Progenitor cell of endocrine pancreas (in vitro differentiated cells): ENCODE results near the gene SEMA3A. TPM values are rescaled to one million over a fixed set of nuclear protein-coding genes. Genes with fewer than 3 reads are reported as not detected.
A peak's percentile ranks its signal among the peaks of the same experiment; 100 is the strongest.

Experiments used
- DNase-seq: peaks from one replicate; pipeline ENCODE4 v3.0.0; 2021; ENCODE audit warnings: low spot score; ENCODE audit not compliant: unreplicated experiment
- H3K27ac Mint-ChIP-seq: 2 replicates; pipeline ENCODE4 v1.8.0; 2021; ENCODE audit warnings: mild to moderate bottlenecking, moderate library complexity, mixed read lengths
- H3K27me3 Mint-ChIP-seq: 2 replicates; pipeline ENCODE4 v1.8.0; 2021; ENCODE audit warnings: mixed read lengths
- H3K36me3 Mint-ChIP-seq: 2 replicates; pipeline ENCODE4 v1.8.0; 2022; ENCODE audit warnings: mixed read lengths; ENCODE audit not compliant: insufficient read depth
- H3K4me1 Mint-ChIP-seq: 2 replicates; pipeline ENCODE4 v1.8.0; 2021; ENCODE audit warnings: low read depth, mixed read lengths
- H3K4me3 Mint-ChIP-seq: 2 replicates; pipeline ENCODE4 v1.8.0; 2021; ENCODE audit warnings: low read depth, mild to moderate bottlenecking, moderate library complexity, mixed read lengths
- H3K9me3 Mint-ChIP-seq: 2 replicates; pipeline ENCODE4 v1.8.0; 2021; ENCODE audit warnings: low read depth, mixed read lengths
- CTCF ChIP-seq: fragments of 200-600 bp; sonication (generic); IDR thresholded peaks from one replicate; pipeline ENCODE4 v1.5.0; 2021; ENCODE audit warnings: antibody characterized with exemption, mild to moderate bottlenecking; ENCODE audit not compliant: unreplicated experiment
- total RNA-seq: library from RNA; stranded (reverse); gene quantifications from 2 replicates; pipeline ENCODE4 v1.2.1, GENCODE V29; 2021

Gene SEMA3A
- total RNA-seq, 1 donor from 2014 or later, result 12.4 TPM

GRCh38 chr7:84207615-84208014, 13.0 kb upstream of the SEMA3A start:
- peaks cover 4% of the 10 kb centered on the region for H3K4me1 Mint-ChIP-seq
- no peak for DNase-seq
- H3K27ac Mint-ChIP-seq, result peak overlapping the region; percentile 7
- no peak overlapping the region for H3K4me3 Mint-ChIP-seq
- no peaks in the 10 kb centered on the region for H3K27me3 Mint-ChIP-seq
- H3K36me3 Mint-ChIP-seq, result no peaks in the 10 kb centered on the region
- no peak for TF ChIP-seq CTCF
- H3K9me3 Mint-ChIP-seq, result no peaks in the 10 kb centered on the region

- no peak for DNase-seq
- Mint-ChIP-seq H3K27ac (no peak overlapping the region), H3K4me1 (peaks cover 4% of the 10 kb centered on the region), H3K36me3 (no peaks in the 10 kb centered on the region), H3K9me3 (no peaks in the 10 kb centered on the region), H3K4me3 (no peak overlapping the region), H3K27me3 (no peaks in the 10 kb centered on the region)
- TF ChIP-seq CTCF, result no peak
Observed at GRCh38 chr7:84207025-84207424, 12.4 kb upstream of the SEMA3A start.

- Mint-ChIP-seq H3K4me3 (no peak overlapping the region), H3K27me3 (peaks cover 7% of the 10 kb centered on the region), H3K9me3 (no peaks in the 10 kb centered on the region), H3K4me1 (peaks cover 4% of the 10 kb centered on the region), H3K36me3 (no peaks in the 10 kb centered on the region), H3K27ac (no peak overlapping the region)
- no peak for DNase-seq
- TF ChIP-seq CTCF, result no peak
Observed at GRCh38 chr7:84204655-84205054, 10.1 kb upstream of the SEMA3A start.

- Mint-ChIP-seq H3K27me3 (peaks cover 15% of the 10 kb centered on the region), H3K4me3 (no peak overlapping the region), H3K9me3 (no peaks in the 10 kb centered on the region), H3K4me1 (peaks cover 4% of the 10 kb centered on the region), H3K36me3 (no peaks in the 10 kb centered on the region), H3K27ac (no peak overlapping the region)
- DNase-seq, result no peak
- no peak for TF ChIP-seq CTCF
Observed at GRCh38 chr7:84202855-84203254, 8.3 kb upstream of the SEMA3A start.

GRCh38 chr7:84200859-84201258, 6.3 kb upstream of the SEMA3A start:
- no peaks in the 10 kb centered on the region for H3K36me3 Mint-ChIP-seq
- no peaks in the 10 kb centered on the region for H3K9me3 Mint-ChIP-seq
- no peak overlapping the region for H3K27ac Mint-ChIP-seq
- no peak for TF ChIP-seq CTCF
- no peak for DNase-seq
- peaks cover 21% of the 10 kb centered on the region for H3K27me3 Mint-ChIP-seq
- H3K4me1 Mint-ChIP-seq, result peaks cover 9% of the 10 kb centered on the region
- no peak overlapping the region for H3K4me3 Mint-ChIP-seq
